HTR-8/SVneo (cell line): Measurements from ENCODE around the gene ISG15.
"Not testable (repeated sequence)": the region's sequence is repeated elsewhere in the genome, so short reads cannot be mapped to it uniquely, and the experiment has no call there.

Experiments used
- DNase-seq: peaks from one replicate; pipeline ENCODE4 v3.0.0; 2011; ENCODE audit warnings: low spot score, mixed read lengths; ENCODE audit not compliant: insufficient read length
- FAIRE-seq: peaks from 2 replicates; lab custom pipeline; 2011; peaks lifted over from hg19 to GRCh38; lab: Jason Lieb, UNC

The ISG15 gene

GRCh38 chr1:974687-975328, 38.5 kb upstream of the ISG15 start:
- DNase-seq, result no peak
- no peak for FAIRE-seq

GRCh38 chr1:975365-975764, 37.9 kb upstream of the ISG15 start:
- FAIRE-seq, result no peak
- DNase-seq, result no peak

GRCh38 chr1:975896-976683, 37.2 kb upstream of the ISG15 start:
- FAIRE-seq (peak; percentile 76), DNase-seq (no peak)

GRCh38 chr1:976791-977190, 36.5 kb upstream of the ISG15 start:
- DNase-seq, FAIRE-seq: not testable (repeated sequence)

- DNase-seq, result no peak
- FAIRE-seq, result no peak
Observed at GRCh38 chr1:978069-978834, 35.0 kb upstream of the ISG15 start.

GRCh38 chr1:978835-979743, 34.2 kb upstream of the ISG15 start:
- no peak for FAIRE-seq
- DNase-seq, result no peak

- no peak for FAIRE-seq
Observed at GRCh38 chr1:979744-980072, 33.6 kb upstream of the ISG15 start.

GRCh38 chr1:980137-980571, 33.1 kb upstream of the ISG15 start:
- DNase-seq (no peak), FAIRE-seq (no peak)

More at GRCh38 chr1:979744-980072, 33.6 kb upstream of the ISG15 start:
- no peak for DNase-seq

GRCh38 chr1:980602-981395, 32.5 kb upstream of the ISG15 start:
- no peak for DNase-seq
- FAIRE-seq, result no peak

GRCh38 chr1:981491-981954, 31.8 kb upstream of the ISG15 start:
- DNase-seq (no peak), FAIRE-seq (no peak)

GRCh38 chr1:981955-982558, 31.2 kb upstream of the ISG15 start, which contains the start of gene PERM1:
PERM1 (minus strand) TSS chr1:982093; CDS start chr1:981029, 1,064 bp downstream.
- no peak for DNase-seq
- no peak for FAIRE-seq

- no peak for DNase-seq
- no peak for FAIRE-seq
Observed at GRCh38 chr1:982765-983436, 30.4 kb upstream of the ISG15 start.

GRCh38 chr1:983798-984475, 29.4 kb upstream of the ISG15 start:
- FAIRE-seq (peak; percentile 64), DNase-seq (no peak)

GRCh38 chr1:984476-984814, 28.9 kb upstream of the ISG15 start:
- no peak for FAIRE-seq
- DNase-seq, result no peak

- no peak for DNase-seq
- no peak for FAIRE-seq
Observed at GRCh38 chr1:985126-985525, 28.2 kb upstream of the ISG15 start.

GRCh38 chr1:988061-988460, 25.2 kb upstream of the ISG15 start:
- not testable (repeated sequence) for FAIRE-seq, DNase-seq

- DNase-seq, FAIRE-seq: not testable (repeated sequence)
Observed at GRCh38 chr1:991275-991674, 22.0 kb upstream of the ISG15 start.

- FAIRE-seq, result no peak
- DNase-seq, result no peak
Observed at GRCh38 chr1:991895-992294, 21.4 kb upstream of the ISG15 start.
